ENCODE results near the gene GFRA1.

DNA sequence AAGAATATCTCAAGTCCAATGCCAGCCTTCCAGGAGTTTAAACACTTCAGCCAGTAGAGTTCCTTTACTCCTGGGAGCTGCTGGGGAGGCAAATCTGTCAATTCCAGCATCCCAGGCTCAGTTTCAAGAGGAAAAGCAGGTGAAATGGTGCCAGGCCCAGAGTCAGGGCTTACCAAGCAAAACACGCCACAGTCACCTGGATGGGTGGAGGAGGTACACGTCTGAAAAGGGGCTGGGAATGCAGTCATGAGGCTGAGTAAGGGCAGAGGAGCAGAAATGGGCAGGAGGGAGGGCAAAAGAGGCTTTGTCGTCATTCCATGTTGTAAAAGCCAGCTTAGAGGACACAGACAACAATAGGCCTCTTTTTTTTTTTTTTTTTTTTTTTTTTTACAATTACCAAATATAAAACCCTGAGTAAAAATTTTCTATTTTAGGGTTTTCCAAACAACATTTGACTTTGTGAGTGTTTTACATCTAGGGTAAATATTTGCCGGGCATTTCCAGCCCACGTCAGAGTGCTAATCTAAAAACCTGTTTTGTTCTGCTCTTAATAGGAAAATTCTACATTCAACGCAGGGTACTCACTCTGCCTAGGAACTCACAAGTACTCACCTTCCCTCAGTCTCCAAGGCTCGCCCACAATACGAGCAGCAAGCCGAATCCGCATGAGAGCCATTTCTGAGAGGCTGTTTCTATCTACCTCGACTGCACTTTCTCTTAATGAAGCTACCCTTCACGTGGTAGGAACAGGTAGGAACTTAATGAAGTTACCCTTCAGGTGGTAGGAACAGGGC, 21.2 kb downstream of the GFRA1 start:
- no peak for TF ChIP-seq POLR2A (IDR thresholded peaks at IDR 0.05; ENCODE audit: control extremely low read depth in 1 of 2, low read depth in 2 of 2, low read length in 2 of 2)
- TF ChIP-seq HDAC2 (IDR thresholded peaks at IDR 0.05; ENCODE audit: borderline replicate concordance in 1 of 2, low read depth in 2 of 2, low read length in 2 of 2): no peak
- TF ChIP-seq CTCF (IDR thresholded peaks at IDR 0.05; ENCODE audit: control extremely low read depth in 1 of 3, insufficient read depth in 1 of 3, low read depth in 1 of 3, low read length in 3 of 3): no peak
- no peak for TF ChIP-seq POLR2AphosphoS5 (IDR thresholded peaks at IDR 0.05; ENCODE audit: low read depth, low read length)
- no peak for TF ChIP-seq YY1 (IDR thresholded peaks at IDR 0.05; ENCODE audit: low read depth, low read length)
- TF ChIP-seq EZH2 (IDR thresholded peaks at IDR 0.05; ENCODE audit: low read depth, low read length, severe bottlenecking): no peak
- TF ChIP-seq SP2 (IDR thresholded peaks at IDR 0.05; ENCODE audit: low read length): no peak
- TF ChIP-seq JUND (IDR thresholded peaks at IDR 0.05; ENCODE audit: low read length): no peak
- no peak for TF ChIP-seq NANOG (IDR thresholded peaks at IDR 0.05; ENCODE audit: insufficient read depth, low read depth, low read length, poor library complexity, severe bottlenecking)
- TF ChIP-seq SAP30 (IDR thresholded peaks at IDR 0.05; ENCODE audit: insufficient read depth, insufficient replicate concordance, low read length): no peak
